HCT116 (cell line): ENCODE data around the gene AOPEP. TPM values are rescaled to one million over a fixed set of nuclear protein-coding genes. Genes with fewer than 3 reads are reported as not detected.

Source experiments
- ATAC-seq: fragments of 200-7000 bp; cut with Tn5 transposase; 2 replicates; pipeline ENCODE4 v1.9.1; 2020; ENCODE audit warnings: mild to moderate bottlenecking, moderate library complexity
- BruUV-seq: library from RNA; stranded (reverse); fragments of 400-500 nt; replicated peaks from 2 replicates; lab custom pipeline; 2021; lab: Mats Ljungman, UMichigan
- CTCF ChIA-PET: fragments of 300-600 bp; sonication (Branson Sonifier 250); formaldehyde crosslinking; loops from one replicate; lab custom pipeline; 2021; ENCODE audit warnings: antibody characterized with exemption; lab: Charles Lee
- POLR2A ChIA-PET: fragments of 300-600, 350-600 bp; sonication (Branson Sonifier 250); formaldehyde crosslinking; loops from one replicate; lab custom pipeline; 2021; ENCODE audit warnings: antibody characterized with exemption; lab: Charles Lee
- RAD21 ChIA-PET, 2 experiments: fragments of 300-600 bp; sonication (Branson Sonifier 250); formaldehyde crosslinking; loops; one replicate each; lab custom pipeline; 2023; ENCODE audit warnings: low total read pairs in 2 of 2; ENCODE audit not compliant: uncharacterized antibody in 2 of 2, unreplicated experiment in 2 of 2, low non-redundant PET in 1 of 2; lab: Charles Lee
- DNase-seq: peaks from one replicate; pipeline ENCODE4 v3.0.0-alpha.2; 2010; ENCODE audit warnings: low read depth, low spot score
- H2AFZ ChIP-seq: fragments of 200-600 bp; shearing (Covaris generic), sonication (generic); 2 replicates; pipeline ENCODE4 v1.6.1; 2017; ENCODE audit warnings: low read depth, mixed run types, mixed read lengths, antibody characterized with exemption, low read length; ENCODE audit not compliant: poor library complexity, severe bottlenecking
- H3K27ac ChIP-seq: 2 replicates; pipeline ENCODE4 v1.5.1; 2012; ENCODE audit warnings: low read depth, low read length
- H3K27me3 ChIP-seq: fragments of 200-600 bp; sonication (generic); 2 replicates; pipeline ENCODE4 v1.6.1; 2016; ENCODE audit warnings: mixed run types, low read length, mixed read lengths; ENCODE audit not compliant: insufficient read depth
- H3K36me3 ChIP-seq, 2 experiments: fragments of 200-500 bp in 1 of 2; fragments of 200-600 bp in 1 of 2; sonication (Bioruptor generic) in 1 of 2; sonication (generic) in 1 of 2; 2 replicates each; pipeline versions ENCODE4 v1.5.1 to v1.6.1; 2014 to 2016; ENCODE audit warnings: low read length in 2 of 2, inconsistent platforms in 1 of 2, mixed read lengths in 1 of 2, mixed run types in 1 of 2; ENCODE audit not compliant: insufficient read depth in 2 of 2, control insufficient read depth in 1 of 2
- H3K4me1 ChIP-seq, 2 experiments: fragments of 200-600 bp in 1 of 2; sonication (generic) in 1 of 2; 2 replicates each; pipeline versions ENCODE4 v1.5.1 to v1.6.1; 2012 to 2017; ENCODE audit warnings: low read length in 2 of 2, inconsistent platforms in 1 of 2, mild to moderate bottlenecking in 1 of 2, mixed read lengths in 1 of 2, mixed run types in 1 of 2, moderate library complexity in 1 of 2; ENCODE audit not compliant: insufficient read depth in 2 of 2, control insufficient read depth in 1 of 2
- H3K4me2 ChIP-seq: fragments of 200-600 bp; sonication (generic); 2 replicates; pipeline ENCODE4 v1.6.1; 2017; ENCODE audit warnings: mixed run types, low read length, mixed read lengths
- H3K4me3 ChIP-seq, 2 experiments: fragments of 200-600 bp in 1 of 2; sonication (generic) in 1 of 2; replicated peaks in 1 of 2; 2 replicates each; pipeline ENCODE4 v1.5.1; 2011 to 2016; ENCODE audit warnings: low read length in 2 of 2, control low read depth in 1 of 2, low read depth in 1 of 2, mild to moderate bottlenecking in 1 of 2, mixed read lengths in 1 of 2, mixed run types in 1 of 2
- H3K79me2 ChIP-seq: fragments of 200-600 bp; sonication (generic); 2 replicates; pipeline ENCODE4 v1.6.1; 2017; ENCODE audit warnings: mild to moderate bottlenecking, mixed run types, low read length, moderate library complexity, mixed read lengths; ENCODE audit not compliant: insufficient read depth
- H3K9ac ChIP-seq: fragments of 200-600 bp; sonication (generic); 2 replicates; pipeline ENCODE4 v1.6.1; 2016; ENCODE audit warnings: low read length, mixed read lengths
- H3K9me2 ChIP-seq: fragments of 200-600 bp; sonication (generic), shearing (Covaris generic); 2 replicates; pipeline ENCODE4 v1.6.1; 2017; ENCODE audit warnings: mixed run types, mild to moderate bottlenecking, moderate library complexity; ENCODE audit not compliant: insufficient read depth
- H3K9me3 ChIP-seq, 2 experiments: fragments of 200-500 bp in 1 of 2; fragments of 200-600 bp in 1 of 2; sonication (Bioruptor generic) in 1 of 2; sonication (generic) in 1 of 2; 2 replicates each; pipeline ENCODE4 v1.6.1; 2014 to 2017; ENCODE audit warnings: low read length in 2 of 2, mixed read lengths in 2 of 2, inconsistent platforms in 1 of 2, low read depth in 1 of 2, mild to moderate bottlenecking in 1 of 2, mixed run types in 1 of 2, moderate library complexity in 1 of 2; ENCODE audit not compliant: control insufficient read depth in 1 of 2, insufficient read depth in 1 of 2
- H4K20me1 ChIP-seq: fragments of 200-600 bp; sonication (generic), shearing (Covaris generic); 2 replicates; pipeline ENCODE4 v1.6.1; 2017; ENCODE audit warnings: mixed run types, mild to moderate bottlenecking, moderate library complexity; ENCODE audit not compliant: insufficient read depth
- CTCF ChIP-seq, 3 experiments: fragments of 200-600 bp in 1 of 3; sonication (generic) in 1 of 3; IDR thresholded peaks in 2 of 3; conservative IDR thresholded peaks in 1 of 3; 2 replicates each; pipeline ENCODE4 v1.5.1; 2012 to 2017; ENCODE audit warnings: low read depth in 2 of 3, low read length in 2 of 3, antibody characterized with exemption in 1 of 3, borderline replicate concordance in 1 of 3, control low read depth in 1 of 3, mild to moderate bottlenecking in 1 of 3, mixed read lengths in 1 of 3, mixed run types in 1 of 3, moderate library complexity in 1 of 3; ENCODE audit not compliant: insufficient read depth in 1 of 3
- ELF1 ChIP-seq: IDR thresholded peaks from 2 replicates; pipeline ENCODE4 v1.6.1; 2012; ENCODE audit warnings: low read depth, borderline replicate concordance
- EZH2 ChIP-seq: fragments of 200-600 bp; sonication (generic); IDR thresholded peaks from 2 replicates; pipeline ENCODE4 v1.6.1; 2017; ENCODE audit warnings: antibody characterized with exemption, mixed run types
- FOSL1 ChIP-seq: IDR thresholded peaks from 2 replicates; pipeline ENCODE4 v1.6.1; 2012; ENCODE audit warnings: low read depth
- JUND ChIP-seq: IDR thresholded peaks from 2 replicates; pipeline ENCODE4 v1.6.1; 2012
- SP1 ChIP-seq: IDR thresholded peaks from 2 replicates; pipeline ENCODE4 v1.6.1; 2012; ENCODE audit warnings: low read depth
- TCF7L2 ChIP-seq: IDR thresholded peaks from 2 replicates; pipeline ENCODE4 v1.7.0; 2011; ENCODE audit warnings: borderline replicate concordance, inconsistent platforms; ENCODE audit not compliant: insufficient read depth, insufficient read length; ENCODE audit errors: extremely low read depth
- YY1 ChIP-seq: IDR thresholded peaks from 2 replicates; pipeline ENCODE4 v1.6.1; 2011; ENCODE audit warnings: low read length, low read depth, moderate library complexity, mild to moderate bottlenecking; ENCODE audit not compliant: insufficient replicate concordance; ENCODE audit errors: extremely low read depth
- ZFX ChIP-seq: fragments of 450-650 bp; IDR thresholded peaks from 2 replicates; pipeline ENCODE4 v1.6.1; 2017
- ZNF274 ChIP-seq: fragments of 200-500 bp; sonication (Bioruptor generic); IDR thresholded peaks from 2 replicates; pipeline ENCODE4 v1.6.1; 2014; ENCODE audit warnings: mild to moderate bottlenecking, low read depth, low read length, inconsistent platforms
- intact Hi-C: fragments of 100-400 bp; cut with micrococcal nuclease; formaldehyde crosslinking; loops from 2 replicates; pipeline ENCODE4 v1.10.0; 2022
- total RNA-seq: library from RNA; stranded (reverse); gene quantifications from one replicate; pipeline ENCODE4 v1.2.1, GENCODE V29; 2021; ENCODE audit not compliant: unreplicated experiment
- TF ChIP-seq, protein P1 (sequence below): IDR thresholded peaks from 2 replicates; pipeline ENCODE4 v1.6.1; 2011; ENCODE audit warnings: mild to moderate bottlenecking, low read length, moderate library complexity; ENCODE audit not compliant: insufficient replicate concordance; ENCODE audit errors: extremely low read depth

AOPEP gene
- total RNA-seq, 1 experiment from 2014 or later: 15.1 TPM

GRCh38 chr9:95078511-95078910 lies 352.0 kb downstream of the AOPEP start (continued):
- TF ChIP-seq SP1: no peak
- no peak for TF ChIP-seq ELF1
- no peak for TF ChIP-seq YY1
- TF ChIP-seq, protein P1, sequence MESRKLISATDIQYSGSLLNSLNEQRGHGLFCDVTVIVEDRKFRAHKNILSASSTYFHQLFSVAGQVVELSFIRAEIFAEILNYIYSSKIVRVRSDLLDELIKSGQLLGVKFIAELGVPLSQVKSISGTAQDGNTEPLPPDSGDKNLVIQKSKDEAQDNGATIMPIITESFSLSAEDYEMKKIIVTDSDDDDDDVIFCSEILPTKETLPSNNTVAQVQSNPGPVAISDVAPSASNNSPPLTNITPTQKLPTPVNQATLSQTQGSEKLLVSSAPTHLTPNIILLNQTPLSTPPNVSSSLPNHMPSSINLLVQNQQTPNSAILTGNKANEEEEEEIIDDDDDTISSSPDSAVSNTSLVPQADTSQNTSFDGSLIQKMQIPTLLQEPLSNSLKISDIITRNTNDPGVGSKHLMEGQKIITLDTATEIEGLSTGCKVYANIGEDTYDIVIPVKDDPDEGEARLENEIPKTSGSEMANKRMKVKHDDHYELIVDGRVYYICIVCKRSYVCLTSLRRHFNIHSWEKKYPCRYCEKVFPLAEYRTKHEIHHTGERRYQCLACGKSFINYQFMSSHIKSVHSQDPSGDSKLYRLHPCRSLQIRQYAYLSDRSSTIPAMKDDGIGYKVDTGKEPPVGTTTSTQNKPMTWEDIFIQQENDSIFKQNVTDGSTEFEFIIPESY: no peak
- no peak for TF ChIP-seq EZH2

DNA sequence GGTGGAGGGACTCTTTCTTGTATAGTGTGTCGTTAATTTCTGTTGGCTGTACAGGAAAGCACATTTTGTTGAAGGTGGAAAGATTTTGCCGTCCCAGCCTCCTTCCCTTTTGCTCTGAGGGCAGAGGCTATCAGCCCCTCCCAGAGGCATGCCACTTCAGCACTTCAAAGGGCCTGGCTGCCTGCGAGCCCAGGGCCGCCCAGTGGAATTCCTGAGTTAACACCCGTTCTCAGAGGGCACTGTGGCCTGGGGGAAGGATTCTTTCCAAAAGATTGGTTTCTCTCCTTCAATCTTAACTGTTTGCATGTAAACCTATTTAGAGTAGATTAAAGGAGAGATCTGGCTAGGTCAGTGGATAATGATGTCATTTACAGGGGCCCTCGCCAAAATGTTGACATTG lies 352.4 kb downstream of the AOPEP start:
- ATAC-seq (no peak), DNase-seq (no peak)
- Histone ChIP-seq H2AFZ (no peak overlapping the region), H3K27me3 (no peaks in the 10 kb centered on the region), H4K20me1 (no peaks in the 10 kb centered on the region), H3K9me2 (no peaks in the 10 kb centered on the region), H3K27ac (no peak overlapping the region), H3K4me1 (peaks cover 0 to 5% of the 10 kb centered on the region in 2 experiments; a peak in 2 of 4 replicates), H3K4me3 (no peak overlapping the region), H3K4me2 (no peak overlapping the region), H3K9me3 (no peaks in the 10 kb centered on the region), H3K79me2 (no peaks in the 10 kb centered on the region), H3K36me3 (peaks cover 0 to 8% of the 10 kb centered on the region in 2 experiments; a peak in 2 of 4 replicates), H3K9ac (no peak overlapping the region)
- POLR2A ChIA-PET: no interaction called here
- intact Hi-C loops: no loop called here
- TF ChIP-seq JUND (no peak), TCF7L2 (no peak), ZNF274 (no peak), FOSL1 (no peak), ELF1 (no peak), ZFX (no peak), SP1 (no peak), CTCF (IDR thresholded peaks at IDR 0.05 in 2 of 3, conservative IDR thresholded peaks at IDR 0.05 in 1 of 3; ENCODE audit: borderline replicate concordance in 1 of 3, insufficient read depth in 1 of 3, low read depth in 2 of 3, low read length in 2 of 3) (no peak)
- RAD21 ChIA-PET: no interaction called here
- CTCF ChIA-PET: no interaction called here
- BruUV-seq: no TSS peak
